GM19351 (cell line): Measurements from ENCODE around the gene UBE2R2.

Experiments
- ATAC-seq: cut with Tn5 transposase; IDR thresholded peaks from one replicate; pipeline ENCODE4 v1.9.1; 2021; ENCODE audit warnings: mild to moderate bottlenecking, moderate library complexity; ENCODE audit not compliant: unreplicated experiment

UBE2R2 gene

DNA sequence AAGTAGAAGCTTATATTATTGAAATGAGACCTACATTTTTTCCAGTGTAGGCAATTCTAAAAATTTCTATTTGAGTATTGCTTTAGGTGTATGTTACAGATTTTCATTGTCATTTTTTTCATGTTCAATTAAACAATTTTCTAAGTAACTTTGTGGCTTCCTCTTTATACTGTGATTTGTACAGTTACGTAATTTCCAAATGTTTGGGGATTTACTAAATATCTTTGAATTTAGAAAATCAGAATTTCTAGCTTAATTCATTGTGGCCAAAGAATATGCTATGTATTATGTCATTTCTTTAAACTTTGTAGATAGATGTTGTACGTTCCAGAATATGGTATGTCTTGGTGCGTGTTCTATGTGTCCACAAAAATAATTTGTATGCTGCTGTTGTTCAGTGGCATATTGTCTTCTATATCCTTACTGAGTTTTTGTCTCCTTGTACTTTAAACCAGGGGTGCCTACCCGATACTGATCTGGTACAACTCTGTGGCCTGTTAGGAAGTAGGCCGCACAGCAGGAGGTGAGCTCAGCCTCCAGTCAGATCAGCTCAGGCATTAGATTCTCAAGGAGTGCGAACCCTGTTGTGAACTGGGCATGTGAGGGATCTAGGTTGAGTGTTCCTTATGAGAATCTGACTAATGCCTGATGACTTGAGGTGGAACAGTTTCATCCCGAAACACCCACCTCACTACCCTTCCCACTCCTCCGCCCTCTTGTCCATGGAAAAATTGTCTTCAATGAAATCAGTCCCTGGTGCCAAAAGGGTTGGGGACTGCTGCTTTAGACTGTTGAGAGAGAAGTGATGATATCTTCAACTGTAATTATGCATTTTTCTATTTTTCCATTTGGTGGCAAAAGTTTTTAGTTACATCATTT is 63.5 kb downstream of the UBE2R2 start:
- no peak for ATAC-seq

DNA sequence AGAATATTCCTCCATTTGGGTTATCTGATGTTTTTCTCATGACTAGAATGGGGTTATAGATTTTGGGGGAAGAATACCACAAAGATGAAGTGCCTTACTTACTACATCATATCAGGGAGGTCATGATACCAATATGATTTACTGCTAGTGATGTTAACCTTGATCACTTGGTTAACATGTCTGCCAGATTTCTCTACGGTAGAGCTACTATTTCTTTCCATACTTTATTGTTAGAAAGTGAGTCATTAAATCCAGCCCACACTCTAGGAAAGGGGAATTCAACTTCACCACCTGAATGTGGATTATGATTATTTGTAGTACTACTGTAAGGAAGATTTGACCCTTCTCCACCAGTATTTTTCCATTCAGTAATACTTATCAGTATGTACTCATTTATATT is 64.7 kb downstream of the UBE2R2 start:
- no peak for ATAC-seq

DNA sequence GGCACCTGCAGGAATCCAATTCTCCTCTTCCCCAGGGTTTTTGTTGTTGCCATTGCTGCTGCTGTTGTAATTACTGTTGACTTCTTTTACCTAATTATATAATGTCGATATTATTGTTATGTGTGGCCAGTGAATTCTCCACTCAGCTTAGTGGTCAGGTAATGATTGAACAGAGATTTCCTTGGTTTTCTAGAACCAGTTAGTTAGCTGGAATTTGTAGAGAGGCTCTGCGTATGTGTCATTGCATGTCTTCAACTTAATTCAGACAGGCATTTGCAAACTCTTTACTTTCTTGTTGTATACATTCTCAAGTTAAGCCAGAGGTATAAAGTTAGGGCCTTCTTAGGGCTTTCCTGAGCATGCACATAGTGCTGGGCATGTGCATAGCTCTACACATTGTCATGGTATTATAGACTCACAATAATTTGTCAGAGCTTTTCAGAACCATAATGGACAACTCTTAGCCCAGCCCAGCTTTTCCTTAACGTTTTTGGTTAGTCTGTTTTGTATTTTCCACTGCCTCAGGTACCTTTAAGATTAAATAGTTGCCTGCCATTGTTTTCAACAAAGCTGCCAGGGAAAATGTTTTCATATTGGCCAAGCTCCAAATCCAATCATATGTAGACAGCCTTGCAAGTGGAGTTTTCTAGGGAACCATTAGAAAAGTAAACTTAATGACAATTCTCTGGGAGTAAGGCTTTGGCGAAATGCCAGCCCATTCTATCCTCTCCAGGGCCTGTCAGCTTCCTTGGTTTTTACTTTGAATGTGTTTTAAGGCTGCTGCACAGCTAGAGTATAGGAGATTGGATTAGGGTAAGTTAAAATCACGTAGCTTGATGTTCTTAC is 68.1 kb downstream of the UBE2R2 start:
- no peak for ATAC-seq

DNA sequence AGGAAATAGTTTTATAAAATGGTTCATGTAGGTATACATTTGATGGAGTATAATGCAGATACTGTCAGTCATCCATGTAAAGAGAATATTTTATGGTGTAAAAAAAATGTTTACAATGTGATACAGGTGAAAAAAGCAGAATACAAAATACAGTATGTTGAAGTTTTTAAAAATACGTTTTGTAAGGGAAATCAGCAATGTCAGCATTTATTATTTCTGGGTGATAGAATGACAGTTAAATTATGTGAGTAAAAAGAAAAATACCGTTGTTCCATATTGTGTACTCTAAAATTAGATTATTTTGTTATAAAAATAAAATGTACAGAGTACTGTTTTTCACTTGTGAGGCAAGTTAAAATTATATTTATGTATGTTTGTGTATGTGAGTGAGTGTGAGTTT is 69.0 kb downstream of the UBE2R2 start:
- no peak for ATAC-seq

DNA sequence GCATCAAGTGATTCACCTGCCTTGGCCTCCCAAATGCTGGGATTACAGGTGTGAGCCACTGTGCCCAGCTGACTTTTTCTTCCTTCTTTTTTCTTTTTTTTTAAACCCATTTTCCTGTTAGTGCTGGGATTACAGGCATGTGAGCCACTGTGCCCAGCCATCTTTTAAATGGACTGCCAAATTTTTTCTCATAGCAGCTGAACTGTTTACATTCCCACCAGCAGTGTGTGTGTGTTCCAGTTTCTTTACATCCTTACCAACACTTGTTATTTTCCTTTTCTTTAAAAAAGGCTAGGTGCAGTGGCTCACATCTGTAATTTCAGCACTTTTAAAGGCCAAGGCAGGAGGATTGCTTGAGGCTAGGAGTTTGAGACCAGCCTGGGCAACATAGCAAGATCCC is 76.9 kb downstream of the UBE2R2 start:
- ATAC-seq: no peak

DNA sequence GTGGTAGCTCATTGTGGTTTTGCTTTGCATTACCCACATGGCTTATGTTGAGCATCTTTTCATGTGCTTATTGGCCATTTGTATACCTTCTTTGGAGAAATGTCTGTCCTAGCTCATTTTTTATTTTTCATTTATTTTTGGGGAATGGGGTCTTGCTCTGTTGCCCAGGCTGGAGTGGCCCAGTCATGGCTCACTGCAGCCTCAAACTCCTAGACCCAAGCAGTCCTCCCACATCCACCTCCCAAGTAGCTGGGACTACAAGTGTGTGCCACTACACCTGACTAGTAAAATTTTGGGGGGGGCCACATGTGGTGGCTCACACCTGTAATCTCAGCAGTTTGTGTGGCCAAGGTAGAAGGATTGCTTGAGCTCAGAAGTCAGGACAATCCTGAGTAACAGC is 77.4 kb downstream of the UBE2R2 start:
- ATAC-seq: no peak

DNA sequence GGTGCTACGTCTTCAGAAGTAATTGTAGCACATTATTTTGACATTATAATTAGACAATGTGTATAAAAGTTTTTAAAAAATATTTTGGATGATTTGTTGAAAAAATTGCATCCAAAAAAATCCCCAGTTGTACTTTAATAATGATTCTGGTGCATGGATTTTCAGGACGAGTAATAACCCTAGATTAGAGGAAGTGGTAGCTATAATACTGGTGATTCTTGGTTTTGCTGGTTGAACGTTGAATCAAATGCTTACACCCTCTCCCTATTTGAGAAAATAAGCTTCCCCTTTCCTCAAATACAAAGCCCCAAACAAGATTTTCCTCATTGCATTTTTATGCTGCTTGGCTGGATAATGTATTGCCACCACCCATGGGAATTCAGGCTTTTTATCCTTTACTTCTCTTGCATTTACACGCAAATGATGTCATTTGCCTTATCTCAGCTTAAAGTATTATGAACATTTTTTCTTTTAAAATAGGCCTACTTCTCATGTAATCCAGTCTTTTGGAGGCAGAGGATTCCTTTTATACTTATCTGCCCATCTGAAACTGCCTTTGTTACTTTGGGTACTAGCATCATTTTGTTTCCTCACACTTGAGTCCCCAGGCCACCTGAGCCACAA is 86.3 kb downstream of the UBE2R2 start:
- ATAC-seq: no peak

DNA sequence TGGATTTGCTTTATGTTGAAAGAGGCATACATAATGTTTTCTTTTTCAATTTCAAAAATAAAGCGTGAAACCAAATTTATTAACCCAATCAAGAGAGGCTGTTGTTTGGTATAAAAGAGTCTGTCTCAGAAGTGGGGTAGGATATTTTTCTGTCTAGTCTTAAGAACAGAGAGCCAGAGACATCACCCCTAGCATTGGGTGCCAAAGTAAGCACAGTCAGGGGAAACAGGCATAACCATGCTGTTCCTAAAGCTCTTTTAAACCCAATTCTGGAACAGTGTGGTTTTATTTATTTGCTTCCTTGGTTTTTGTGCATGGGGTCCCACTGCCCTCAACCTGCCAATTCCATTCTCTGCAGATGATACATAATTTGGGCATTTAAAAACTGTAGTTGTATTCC is 88.2 kb downstream of the UBE2R2 start:
- ATAC-seq: no peak

DNA sequence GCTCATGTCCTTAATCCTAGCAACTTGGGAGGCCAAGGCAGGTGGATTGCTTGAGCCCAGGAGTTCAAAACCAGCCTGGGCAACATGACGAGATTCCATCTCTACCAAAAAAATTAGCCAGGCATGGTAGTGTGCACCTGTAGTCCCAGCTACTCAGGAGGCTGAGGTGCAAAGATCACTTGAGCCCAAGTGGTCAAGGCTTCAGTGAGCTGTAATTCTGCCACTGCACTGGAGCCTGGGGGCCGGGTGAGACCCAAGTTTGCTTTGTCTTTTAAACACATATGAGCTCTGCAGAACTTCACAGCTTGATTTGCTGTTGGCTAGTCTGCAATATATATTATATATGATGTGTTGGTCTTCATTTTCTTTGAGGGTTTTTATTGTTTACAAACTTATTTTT is 89.8 kb downstream of the UBE2R2 start:
- no peak for ATAC-seq

DNA sequence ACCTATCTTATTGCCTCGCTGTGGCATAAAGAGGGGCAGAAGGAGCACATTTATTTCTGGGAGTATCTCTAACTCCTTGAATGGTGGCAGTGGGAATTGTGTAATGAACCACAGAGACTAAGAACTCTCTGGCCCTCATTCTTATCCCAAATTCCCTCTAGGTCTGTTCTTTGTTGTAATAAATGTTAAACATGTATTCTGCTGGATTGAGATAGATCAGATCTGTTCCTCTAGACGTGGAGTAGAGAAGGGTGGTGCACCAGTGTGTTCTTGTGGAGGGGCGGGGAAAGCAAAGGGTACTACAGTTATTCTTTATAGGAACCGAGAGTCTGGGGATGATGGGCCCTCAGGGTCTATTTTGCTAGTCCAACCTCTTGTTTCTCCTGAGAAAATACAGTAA is 90.4 kb downstream of the UBE2R2 start:
- no peak for ATAC-seq

DNA sequence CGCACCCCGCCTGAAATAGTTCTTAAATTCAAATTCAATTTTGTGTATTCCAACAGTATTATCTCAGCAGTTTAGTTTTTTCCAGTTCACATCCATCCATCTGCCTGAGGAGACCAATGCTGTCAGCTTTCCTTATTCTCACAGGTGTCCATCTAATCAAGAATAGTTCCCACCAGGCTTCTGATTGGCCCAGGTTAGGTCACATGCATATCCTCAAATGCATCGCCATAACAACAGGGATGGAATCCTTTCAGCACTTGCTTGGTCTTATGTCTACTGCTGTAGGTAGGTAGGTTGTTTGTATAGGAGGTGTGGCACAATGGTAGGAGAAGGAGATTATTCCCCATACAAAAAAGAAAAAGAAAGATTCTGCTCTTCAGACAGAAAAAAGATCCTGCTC is 91.2 kb downstream of the UBE2R2 start:
- ATAC-seq: no peak

DNA sequence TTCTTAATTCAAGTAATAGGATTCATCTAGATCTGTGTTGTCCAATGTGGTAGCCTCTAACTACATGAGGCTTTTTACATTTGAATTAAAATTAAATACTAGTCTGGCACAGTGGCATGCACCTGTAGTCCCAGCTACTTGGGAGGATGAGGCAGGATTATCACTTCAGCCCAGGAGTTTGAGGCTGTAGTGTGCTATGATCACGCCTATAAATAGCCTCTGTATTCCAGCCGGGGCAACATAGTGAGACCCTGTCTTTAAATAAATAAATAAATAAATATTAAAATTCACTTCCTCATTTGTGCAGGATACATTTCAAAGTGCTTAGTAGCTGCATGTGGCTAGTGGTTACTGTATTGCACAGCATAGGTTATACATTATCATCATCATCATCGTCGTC is 91.8 kb downstream of the UBE2R2 start:
- ATAC-seq: no peak

DNA sequence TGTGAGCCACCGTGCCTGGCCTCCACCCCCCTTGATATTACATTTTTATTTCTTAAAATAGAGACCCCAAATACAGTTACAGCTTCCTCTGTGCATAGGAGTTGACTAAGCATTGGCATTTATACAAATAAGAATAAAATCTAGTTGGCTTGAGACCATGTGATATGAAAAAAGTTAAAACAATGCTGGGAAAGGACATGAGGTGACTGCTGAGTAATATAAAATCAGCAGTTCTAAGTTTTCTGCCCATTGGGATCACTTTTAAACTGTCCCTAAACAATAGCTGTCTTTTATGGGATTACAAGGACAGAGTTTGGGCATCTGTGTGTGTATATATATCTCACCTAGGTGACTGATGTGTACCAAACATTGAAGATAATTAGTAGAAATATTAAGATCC is 96.6 kb downstream of the UBE2R2 start:
- no peak for ATAC-seq

DNA sequence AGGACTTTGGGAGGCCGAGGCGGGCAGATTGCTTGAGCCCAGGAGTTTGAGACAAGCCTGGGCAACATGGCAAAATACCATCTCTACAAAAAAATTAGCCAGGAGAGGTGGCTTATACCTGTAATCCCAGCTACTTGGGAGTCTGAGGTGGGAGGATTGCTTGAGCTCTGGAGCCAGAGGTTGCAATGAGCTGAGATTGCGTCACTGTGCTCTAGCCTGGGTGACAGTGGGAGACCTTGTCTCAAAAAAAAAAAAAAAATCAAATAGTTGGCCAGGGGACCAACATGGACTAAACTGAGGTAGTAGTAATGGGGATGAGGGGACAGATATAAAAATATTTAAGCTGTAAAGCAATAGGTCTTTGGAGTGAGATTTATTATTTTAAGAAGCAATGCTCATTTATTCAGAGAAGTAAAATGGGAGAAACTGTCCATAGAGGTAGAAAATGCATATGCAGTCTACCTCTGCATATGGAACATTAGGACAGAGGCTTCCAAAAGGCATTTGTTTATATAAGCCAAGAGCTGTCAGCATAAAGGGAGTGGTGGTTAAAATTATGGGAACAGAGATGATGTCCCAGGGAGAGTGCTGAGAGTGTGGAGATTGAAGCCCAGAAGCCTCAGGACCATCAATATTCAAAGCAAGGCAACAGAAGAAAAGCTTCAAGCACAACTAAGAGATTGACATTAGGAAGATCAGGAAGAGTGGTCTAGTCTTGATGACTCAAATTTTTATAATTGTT is 98.1 kb downstream of the UBE2R2 start:
- no peak for ATAC-seq

DNA sequence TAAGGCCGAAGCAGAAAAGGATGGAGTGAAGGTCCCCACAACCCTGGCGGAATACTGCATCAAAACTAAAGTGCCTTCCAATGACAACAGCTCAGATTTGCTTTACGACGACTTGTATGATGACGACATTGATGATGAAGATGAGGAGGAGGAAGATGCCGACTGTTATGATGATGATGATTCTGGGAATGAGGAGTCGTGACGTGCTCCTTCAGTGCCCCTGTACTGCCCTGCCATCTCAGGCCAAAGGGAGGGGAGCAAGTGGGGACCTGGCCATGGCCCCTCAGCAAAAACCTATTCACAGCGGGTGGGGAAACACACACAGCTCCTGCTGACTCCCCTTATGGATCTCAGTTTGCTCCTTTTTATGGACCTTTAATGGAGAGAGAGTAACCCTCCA is 100.1 kb downstream of the UBE2R2 start:
- no peak for ATAC-seq

DNA sequence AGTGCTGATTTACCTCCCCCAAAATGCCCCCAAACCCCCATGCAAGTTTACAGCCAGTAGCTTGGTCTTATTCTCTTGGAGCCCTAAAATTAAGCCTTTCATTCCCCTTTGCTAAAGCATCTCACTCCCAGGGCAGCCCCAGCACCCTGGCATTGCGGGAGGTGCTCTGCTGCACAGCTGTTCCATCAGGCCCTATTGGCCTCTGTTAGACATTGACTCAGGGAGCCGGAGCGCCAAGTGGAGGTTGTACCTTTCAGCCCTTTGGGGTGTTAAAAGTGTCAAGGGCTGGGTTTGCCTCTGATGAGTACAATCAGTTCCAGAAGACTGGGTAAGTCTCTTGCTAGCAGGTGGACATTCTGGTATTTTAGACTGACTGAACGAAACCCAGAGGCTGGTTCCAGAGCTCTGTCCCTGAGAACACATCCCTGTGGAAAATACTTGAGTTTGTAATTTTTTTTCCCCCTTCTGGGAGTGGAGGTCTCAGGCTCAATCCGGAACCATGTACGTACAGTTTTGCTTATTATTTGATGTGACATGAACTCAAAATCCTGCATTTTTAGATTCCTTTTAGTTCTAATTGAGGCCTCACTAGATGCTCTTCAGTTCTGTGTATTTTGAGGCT is 102.4 kb downstream of the UBE2R2 start:
- ATAC-seq: no peak

DNA sequence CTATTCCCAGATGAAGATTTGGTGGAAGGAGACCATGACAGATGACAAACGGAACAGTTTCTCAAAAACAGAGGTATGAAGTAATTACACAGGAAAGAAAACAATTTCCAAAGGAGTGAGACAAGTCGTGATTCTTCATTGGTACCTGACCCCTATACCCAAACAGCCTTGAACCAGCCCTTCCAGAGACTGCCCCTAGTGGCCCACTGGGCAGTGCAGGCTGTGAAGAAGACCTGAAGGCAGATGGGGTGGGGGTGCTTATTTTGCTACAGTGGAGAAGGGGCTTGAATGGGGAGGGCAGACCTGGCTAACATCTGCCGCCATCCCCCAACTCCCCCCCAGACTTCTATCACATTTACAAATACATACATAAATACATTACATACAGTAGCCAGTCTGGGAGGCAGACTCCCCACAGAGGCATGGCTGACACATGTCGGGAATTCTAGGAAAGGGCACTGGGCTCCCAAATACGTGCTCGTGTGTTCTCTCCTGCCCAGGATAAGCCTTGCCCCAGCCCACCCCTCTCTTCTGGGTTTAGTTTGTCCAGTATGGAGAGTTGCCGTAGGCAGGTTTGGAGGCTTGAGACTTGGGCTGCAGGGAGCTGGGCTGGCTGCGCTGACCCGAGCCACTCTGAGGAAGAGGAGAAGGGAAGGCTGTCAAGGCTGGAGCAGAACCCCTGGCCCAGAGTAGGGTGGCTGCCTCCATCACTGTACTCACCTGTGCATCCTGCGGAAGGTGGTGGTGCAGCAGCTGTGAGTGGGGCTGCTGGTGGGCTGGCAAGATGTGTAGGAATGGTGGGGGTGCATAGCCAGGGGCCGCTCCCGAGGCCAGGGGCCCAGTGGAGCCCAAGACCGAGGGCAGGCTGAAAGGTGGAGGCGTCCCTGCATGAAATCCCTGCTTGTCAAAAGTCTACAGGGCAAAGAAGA is 105.3 kb downstream of the UBE2R2 start:
- no peak for ATAC-seq

DNA sequence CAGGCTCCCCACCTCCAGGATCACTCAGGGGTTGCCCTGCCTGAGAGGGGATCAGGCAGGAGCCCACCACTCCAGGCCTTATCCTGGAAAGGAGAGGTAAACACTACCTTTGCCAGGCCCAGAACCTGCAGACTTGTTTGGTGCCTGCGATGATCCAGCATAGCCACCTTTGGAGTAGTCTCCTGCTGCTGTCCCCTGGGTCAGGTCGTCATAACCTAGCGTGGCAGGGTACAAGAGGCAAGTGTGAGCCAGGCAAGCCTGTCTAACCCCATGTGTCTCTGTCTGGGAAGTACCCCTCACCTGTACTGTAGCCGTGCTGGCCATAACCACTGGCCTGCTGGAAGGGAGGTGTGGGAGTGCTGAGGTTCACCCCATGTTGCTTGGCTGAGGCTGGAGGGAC is 106.1 kb downstream of the UBE2R2 start:
- ATAC-seq: no peak

DNA sequence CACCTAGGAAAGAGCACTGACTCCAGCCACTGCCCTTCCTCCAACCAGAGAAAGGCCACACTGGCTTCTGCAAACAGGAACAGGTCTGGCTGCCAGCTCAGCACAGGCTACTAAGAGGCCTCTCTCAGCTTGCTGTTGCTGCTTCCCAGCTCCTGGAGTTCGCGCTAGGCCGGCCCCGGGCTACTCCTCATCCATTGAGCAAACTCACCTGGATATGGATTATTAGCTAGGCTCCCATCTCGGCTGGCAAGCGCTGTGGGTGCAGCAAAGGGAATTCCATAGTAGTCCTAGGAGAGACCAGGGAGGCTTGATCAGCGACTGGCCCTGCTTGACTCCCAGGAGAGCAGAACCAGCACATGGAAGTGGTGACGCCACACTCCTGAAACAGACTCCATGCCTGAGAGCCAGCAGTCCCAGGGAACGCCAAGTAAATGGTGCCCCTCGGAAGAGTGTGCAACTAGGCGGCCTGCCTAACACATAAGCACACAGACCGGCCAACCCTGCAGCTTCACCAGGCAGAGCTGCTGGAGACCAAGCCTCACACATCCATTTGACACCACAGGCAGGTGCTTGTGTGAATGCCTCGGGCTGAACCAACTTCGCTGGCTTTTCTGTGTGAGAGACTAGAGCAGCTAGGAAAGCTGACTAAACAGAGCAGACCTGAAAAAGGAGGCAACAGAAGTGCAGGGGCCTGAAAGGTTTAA is 107.2 kb downstream of the UBE2R2 start:
- no peak for ATAC-seq
